Activated T-cell treated with anti-CD3 and anti-CD28 coated beads, Interleukin-2, amount 50 U/mL, for 24 hours (primary cell): ENCODE measurements around the gene PHRF1.
A peak's percentile ranks its signal among the peaks of the same experiment; 100 is the strongest.

ENCODE experiments used
- DNase-seq: peaks from one replicate; pipeline ENCODE4 v3.0.0-alpha.2; 2020
- H3K27ac Mint-ChIP-seq: 2 replicates; pipeline ENCODE4 v1.8.0; 2020; ENCODE audit warnings: mild to moderate bottlenecking, mixed read lengths
- H3K27me3 Mint-ChIP-seq: 2 replicates; pipeline ENCODE4 v1.8.0; 2020; ENCODE audit warnings: mixed read lengths
- H3K36me3 Mint-ChIP-seq: 2 replicates; pipeline ENCODE4 v1.8.0; 2020; ENCODE audit warnings: low read depth, mixed read lengths
- H3K4me1 Mint-ChIP-seq: 2 replicates; pipeline ENCODE4 v1.8.0; 2020; ENCODE audit warnings: low read depth, mixed read lengths
- H3K4me3 Mint-ChIP-seq: 2 replicates; pipeline ENCODE4 v1.8.0; 2020; ENCODE audit warnings: mild to moderate bottlenecking, moderate library complexity, mixed read lengths
- H3K9me3 Mint-ChIP-seq: 2 replicates; pipeline ENCODE4 v1.8.0; 2020; ENCODE audit warnings: mixed read lengths

PHRF1 gene, protein sequence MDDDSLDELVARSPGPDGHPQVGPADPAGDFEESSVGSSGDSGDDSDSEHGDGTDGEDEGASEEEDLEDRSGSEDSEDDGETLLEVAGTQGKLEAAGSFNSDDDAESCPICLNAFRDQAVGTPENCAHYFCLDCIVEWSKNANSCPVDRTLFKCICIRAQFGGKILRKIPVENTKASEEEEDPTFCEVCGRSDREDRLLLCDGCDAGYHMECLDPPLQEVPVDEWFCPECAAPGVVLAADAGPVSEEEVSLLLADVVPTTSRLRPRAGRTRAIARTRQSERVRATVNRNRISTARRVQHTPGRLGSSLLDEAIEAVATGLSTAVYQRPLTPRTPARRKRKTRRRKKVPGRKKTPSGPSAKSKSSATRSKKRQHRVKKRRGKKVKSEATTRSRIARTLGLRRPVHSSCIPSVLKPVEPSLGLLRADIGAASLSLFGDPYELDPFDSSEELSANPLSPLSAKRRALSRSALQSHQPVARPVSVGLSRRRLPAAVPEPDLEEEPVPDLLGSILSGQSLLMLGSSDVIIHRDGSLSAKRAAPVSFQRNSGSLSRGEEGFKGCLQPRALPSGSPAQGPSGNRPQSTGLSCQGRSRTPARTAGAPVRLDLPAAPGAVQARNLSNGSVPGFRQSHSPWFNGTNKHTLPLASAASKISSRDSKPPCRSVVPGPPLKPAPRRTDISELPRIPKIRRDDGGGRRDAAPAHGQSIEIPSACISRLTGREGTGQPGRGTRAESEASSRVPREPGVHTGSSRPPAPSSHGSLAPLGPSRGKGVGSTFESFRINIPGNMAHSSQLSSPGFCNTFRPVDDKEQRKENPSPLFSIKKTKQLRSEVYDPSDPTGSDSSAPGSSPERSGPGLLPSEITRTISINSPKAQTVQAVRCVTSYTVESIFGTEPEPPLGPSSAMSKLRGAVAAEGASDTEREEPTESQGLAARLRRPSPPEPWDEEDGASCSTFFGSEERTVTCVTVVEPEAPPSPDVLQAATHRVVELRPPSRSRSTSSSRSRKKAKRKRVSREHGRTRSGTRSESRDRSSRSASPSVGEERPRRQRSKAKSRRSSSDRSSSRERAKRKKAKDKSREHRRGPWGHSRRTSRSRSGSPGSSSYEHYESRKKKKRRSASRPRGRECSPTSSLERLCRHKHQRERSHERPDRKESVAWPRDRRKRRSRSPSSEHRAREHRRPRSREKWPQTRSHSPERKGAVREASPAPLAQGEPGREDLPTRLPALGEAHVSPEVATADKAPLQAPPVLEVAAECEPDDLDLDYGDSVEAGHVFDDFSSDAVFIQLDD (N-terminal part only)

DNA sequence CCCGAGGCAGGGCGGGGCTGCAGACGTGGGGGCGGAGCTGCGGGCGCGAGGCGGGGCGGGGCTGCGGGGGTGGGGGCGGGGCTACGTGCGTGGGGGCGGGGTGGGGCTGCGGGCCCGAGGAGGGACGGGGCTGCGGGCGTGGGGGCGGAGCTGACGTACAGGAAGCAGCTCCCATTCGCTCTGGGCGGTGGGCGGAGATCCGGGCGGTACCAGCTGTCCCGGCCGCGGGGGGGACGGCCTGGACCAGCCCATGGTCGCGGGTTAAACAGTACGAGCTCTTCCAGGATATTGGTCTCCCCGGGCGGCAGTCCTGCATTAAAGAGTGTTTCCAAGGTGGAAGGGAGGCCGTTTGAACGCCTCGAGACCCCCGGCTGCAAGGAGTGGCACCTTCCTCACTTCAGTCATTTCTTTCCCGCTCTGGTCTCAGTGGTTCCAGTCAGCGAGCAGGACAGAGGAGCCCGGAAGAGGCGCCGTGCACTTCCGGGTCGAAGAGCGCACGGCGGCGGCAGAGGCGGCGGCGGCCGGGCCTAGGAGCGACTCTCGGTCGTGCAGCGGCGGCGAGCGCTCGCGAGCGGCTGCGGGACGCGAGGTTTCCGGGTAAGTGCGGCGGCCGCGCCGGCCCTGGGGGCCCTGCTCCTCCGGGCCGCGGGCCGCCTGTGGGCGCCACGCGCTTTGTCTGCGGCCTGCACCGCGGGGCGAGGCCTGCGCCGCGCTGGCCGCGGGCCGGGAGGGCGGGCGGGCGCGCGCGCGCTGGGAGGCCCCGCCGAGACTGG, at the start of gene PHRF1:
Gene PHRF1, plus strand, starts transcription at position 475 of the 773 bp plus-strand sequence. CDS start 5,043 bp downstream, outside the sequence.
- Mint-ChIP-seq H3K36me3 (peaks cover 43% of the 10 kb centered on the region), H3K4me3 (peak within 1 kb of the TSS; percentile 96), H3K4me1 (peaks cover 53% of the 10 kb centered on the region), H3K27me3 (peaks cover 8% of the 10 kb centered on the region), H3K27ac (peak within 1 kb of the TSS; percentile 100), H3K9me3 (no peaks in the 10 kb centered on the region)
- DNase-seq: peak; percentile 96

DNA sequence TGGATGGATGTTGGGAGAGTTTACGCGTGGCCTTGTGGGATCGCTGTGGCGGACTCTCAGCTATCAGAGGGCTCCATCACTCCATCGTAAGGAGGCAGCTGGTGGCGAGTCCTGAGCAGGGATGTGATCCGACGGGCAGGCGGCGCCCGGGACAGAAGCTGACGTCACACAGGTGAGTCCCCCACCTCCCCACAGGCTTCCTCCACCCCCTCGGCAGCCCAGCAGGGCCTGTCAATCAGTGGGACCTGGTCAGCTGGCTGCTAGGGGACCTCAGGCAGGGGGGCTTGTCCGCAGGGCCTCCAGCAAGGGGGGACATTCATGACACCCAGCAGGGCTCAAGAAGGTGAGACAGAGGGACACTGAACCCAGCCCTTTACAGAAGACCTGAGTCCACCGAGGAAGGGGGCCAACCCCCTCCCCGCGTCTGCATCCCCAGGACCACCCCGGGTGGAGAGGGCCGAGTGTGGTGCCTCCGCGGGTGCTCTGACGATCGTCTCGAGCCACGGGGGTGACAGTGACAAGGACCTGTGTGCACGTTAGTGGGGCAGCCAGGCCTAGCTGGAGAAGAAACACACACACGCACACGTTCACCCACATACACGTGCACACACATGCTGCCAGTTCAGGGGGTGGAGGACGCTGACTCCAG, 48.0 kb upstream of the PHRF1 start:
- H3K4me1 Mint-ChIP-seq: no peaks in the 10 kb centered on the region
- no peaks in the 10 kb centered on the region for H3K9me3 Mint-ChIP-seq
- H3K4me3 Mint-ChIP-seq: no peak overlapping the region
- peaks cover 19% of the 10 kb centered on the region for H3K36me3 Mint-ChIP-seq
- DNase-seq: no peak
- no peak overlapping the region for H3K27ac Mint-ChIP-seq
- H3K27me3 Mint-ChIP-seq: no peaks in the 10 kb centered on the region

DNA sequence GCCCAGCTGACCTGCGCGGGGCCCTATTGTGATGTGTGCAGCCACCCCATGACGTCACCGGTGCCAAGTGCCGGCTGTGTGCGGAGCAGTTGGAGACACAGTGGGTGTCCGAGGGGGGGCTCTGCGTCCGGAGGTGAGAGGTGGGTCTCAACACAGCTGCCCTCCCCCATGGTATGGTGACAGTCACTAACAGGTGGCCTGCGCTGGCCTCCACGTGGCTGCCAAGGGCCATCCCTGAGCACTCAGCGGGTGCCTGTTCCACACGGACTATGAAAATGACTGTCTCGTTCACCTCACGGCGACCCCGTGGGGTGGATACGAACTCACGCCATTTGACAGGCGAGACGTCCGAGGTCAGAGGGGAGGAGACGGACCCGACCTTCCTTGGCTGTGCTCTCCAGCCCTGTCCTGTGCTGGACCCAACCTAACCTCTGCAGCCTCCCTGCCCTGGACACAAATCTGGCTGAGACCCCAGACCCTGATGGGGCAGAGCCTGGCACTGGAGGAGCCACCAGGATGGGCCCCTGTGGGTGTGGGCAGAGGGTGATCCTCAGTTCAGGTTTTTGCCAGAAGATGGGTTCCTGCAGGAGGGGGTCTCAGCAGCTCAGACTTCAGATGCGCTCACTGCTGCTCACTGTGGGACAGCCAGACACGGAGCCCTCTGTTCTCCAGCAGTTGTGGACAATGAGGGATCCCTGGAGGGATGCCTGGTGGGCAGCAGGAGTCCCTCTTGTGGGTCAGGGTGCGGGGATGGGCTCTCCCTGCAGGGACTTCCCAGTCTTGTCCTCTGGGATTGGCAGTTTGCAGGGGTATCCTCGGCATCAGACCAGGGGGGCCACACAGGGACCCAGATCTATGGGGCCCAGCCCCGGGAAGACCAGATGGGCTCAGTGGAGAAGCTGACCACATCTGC, 47.2 kb upstream of the PHRF1 start:
- no peak for DNase-seq
- Mint-ChIP-seq H3K4me1 (peaks cover 4% of the 10 kb centered on the region), H3K27ac (no peak overlapping the region), H3K36me3 (peaks cover 25% of the 10 kb centered on the region), H3K4me3 (no peak overlapping the region), H3K27me3 (no peaks in the 10 kb centered on the region), H3K9me3 (no peaks in the 10 kb centered on the region)

DNA sequence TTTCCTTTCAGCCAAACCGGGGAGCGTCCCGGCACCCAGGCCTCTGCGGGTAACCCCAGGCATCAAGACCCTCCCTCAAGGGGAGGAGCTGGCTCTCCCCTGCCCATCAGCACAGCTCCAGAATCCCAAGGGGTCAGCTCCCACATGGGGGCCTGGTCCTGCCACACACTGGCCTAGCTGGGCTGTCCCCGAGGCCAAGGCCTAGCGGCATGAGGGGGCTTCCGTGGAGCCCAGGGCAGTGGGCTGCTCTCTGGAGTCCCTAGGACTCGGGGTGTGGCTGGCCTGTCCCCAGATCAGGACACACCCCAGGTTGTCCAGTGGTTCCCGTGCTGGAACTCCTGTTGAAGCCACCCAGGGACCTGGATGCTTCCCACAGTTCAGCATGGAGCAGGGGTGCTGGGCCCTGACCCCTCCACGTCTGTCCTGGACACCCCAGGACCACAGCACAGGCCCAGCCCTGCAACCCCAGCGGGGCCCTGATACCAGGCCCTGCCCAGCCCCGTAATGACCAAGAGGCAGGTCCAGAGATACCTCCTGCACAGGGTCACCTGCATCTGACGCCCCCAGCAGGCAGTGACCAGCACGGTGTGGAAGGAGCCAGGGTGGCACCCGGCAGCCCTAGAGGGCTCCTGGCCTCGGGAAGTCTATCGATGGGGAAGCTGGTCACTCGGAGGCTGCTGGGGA, 46.4 kb upstream of the PHRF1 start:
- Mint-ChIP-seq H3K4me1 (peaks cover 4% of the 10 kb centered on the region), H3K27me3 (no peaks in the 10 kb centered on the region), H3K36me3 (peaks cover 25% of the 10 kb centered on the region), H3K27ac (no peak overlapping the region), H3K4me3 (no peak overlapping the region), H3K9me3 (no peaks in the 10 kb centered on the region)
- DNase-seq: no peak

DNA sequence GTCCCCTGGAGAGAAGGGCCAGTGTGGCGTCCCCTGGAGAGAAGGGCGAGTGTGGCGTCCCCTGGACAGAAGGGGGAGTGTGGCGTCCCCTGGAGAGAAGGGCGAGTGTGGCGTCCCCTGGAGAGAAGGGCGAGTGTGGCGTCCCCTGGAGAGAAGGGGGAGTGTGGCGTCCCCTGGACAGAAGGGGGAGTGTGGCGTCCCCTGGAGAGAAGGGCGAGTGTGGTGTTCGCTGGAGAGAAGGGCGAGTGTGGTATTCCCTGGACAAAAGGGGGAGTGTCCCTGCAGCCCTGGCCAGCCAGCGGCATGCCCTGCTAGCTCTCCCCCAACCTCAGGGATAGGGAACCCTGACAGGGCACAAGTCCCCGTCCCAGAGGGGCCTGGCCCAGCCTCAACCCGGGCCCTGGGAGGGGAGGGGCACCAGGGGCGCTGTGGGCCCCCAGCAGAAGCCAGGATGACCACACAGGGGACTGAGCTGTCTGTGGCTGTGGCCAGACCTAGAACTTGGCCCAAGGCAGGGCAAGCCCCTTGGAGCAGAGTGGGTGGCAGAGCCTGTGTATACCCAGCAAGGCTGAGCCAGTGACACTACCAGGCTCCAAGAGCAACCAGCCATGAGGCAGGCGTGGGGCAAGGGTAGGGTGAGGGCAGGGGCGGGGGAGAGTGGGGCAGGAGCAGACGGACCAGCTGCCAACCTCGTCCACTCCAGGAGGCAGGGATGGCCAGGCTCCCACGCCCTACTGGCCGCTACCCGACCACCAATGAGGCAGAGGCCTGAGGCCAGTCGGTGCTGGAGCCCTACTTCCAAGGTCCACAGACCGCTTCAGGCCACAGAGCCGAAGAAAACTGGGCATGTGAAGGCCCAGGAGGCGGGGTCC, 45.1 kb upstream of the PHRF1 start:
- DNase-seq: no peak
- Mint-ChIP-seq H3K27me3 (no peaks in the 10 kb centered on the region), H3K27ac (no peak overlapping the region), H3K4me1 (peaks cover 6% of the 10 kb centered on the region), H3K4me3 (no peak overlapping the region), H3K9me3 (no peaks in the 10 kb centered on the region), H3K36me3 (peaks cover 25% of the 10 kb centered on the region)

DNA sequence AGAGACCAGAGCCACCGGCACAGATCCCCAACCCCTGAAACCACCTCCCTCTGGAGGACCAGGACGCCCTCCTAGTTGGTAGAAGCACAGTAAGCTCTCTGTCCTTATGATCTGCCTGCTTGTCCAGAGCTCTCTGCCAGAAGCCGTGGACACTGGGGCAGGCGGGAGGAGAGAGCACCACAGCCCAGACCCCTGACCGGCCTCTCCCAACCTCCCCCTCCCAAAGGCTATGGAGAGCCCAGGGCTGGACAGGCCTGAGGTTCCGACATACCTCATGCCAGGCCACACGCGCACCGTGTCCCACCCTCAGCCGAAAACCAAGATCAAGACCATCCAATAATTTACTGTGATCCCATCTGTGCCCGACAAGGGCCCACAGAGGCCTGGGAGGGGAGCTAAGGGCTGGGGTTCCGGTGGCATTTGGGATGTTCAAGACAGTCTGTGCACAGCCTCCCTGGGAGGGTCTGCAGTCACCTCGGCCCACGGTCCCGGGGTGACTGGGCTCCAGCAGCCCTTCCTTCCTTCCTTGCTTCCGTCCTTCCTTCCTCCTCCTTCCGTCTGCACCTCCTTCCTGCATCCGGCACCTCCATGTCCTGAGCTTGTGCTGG, 44.2 kb upstream of the PHRF1 start:
- H3K4me1 Mint-ChIP-seq: peaks cover 9% of the 10 kb centered on the region
- H3K9me3 Mint-ChIP-seq: no peaks in the 10 kb centered on the region
- H3K27me3 Mint-ChIP-seq: no peaks in the 10 kb centered on the region
- DNase-seq: no peak
- peak overlapping the region; percentile 41 for H3K27ac Mint-ChIP-seq
- peaks cover 25% of the 10 kb centered on the region for H3K36me3 Mint-ChIP-seq
- peak overlapping the region; percentile 16 for H3K4me3 Mint-ChIP-seq

DNA sequence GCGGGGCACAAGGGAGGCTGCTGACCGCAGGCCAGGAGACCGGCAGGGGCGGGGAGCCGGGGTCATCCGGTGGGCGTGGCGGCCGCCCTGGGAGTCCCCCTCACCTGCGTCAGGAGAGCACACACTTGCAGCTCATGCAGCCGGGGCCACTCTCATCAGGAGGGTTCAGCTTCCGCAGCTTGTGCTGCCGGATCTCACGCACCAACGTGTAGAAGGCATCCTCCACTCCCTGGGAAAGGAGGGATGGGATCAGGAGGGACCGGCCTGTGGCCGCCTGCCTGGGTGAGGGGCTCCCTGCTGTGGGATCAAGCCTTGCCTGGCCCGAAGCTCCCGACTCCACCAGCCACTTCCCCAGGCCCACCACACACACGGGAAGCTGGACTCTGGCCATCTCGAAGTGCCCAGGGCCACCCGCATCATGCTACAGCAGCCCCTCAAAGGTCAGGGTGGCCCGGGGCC, 43.7 kb upstream of the PHRF1 start:
- no peaks in the 10 kb centered on the region for H3K27me3 Mint-ChIP-seq
- DNase-seq: no peak
- H3K9me3 Mint-ChIP-seq: no peaks in the 10 kb centered on the region
- H3K36me3 Mint-ChIP-seq: peaks cover 25% of the 10 kb centered on the region
- H3K4me3 Mint-ChIP-seq: no peak overlapping the region
- no peak overlapping the region for H3K27ac Mint-ChIP-seq
- H3K4me1 Mint-ChIP-seq: peaks cover 13% of the 10 kb centered on the region

DNA sequence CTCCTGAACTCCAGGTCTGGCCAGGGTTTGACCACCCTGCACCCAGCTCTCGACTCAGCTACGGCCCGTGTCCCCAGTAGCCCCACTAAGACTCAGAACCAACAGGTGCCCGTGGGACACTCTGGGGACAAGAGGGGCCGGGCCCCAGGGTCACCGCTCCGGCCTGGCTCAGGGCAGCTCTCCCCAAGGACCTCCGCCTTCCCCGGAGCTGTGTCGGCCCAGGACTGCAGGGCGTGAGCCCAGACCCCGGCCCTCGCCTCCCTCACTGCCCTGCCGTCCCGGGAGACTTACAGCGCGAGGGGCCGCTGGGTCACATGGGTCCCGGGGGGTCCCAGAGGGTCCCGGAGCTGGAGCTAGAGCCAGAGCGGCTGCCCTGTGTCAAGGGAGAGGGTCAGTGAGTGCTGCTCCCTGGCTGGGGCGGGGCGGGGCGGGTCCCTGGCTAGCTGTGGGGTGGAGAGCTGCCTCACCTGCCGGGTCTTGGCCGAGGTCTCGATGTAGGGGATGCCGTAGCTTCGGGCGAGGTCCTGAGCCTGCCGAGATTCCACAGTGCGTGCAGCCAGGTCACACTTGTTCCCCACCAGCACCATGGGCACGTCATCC, 43.2 kb upstream of the PHRF1 start:
- no peak for DNase-seq
- Mint-ChIP-seq H3K36me3 (peaks cover 25% of the 10 kb centered on the region), H3K4me1 (peaks cover 19% of the 10 kb centered on the region), H3K27ac (no peak overlapping the region), H3K4me3 (no peak overlapping the region), H3K9me3 (no peaks in the 10 kb centered on the region), H3K27me3 (no peaks in the 10 kb centered on the region)

DNA sequence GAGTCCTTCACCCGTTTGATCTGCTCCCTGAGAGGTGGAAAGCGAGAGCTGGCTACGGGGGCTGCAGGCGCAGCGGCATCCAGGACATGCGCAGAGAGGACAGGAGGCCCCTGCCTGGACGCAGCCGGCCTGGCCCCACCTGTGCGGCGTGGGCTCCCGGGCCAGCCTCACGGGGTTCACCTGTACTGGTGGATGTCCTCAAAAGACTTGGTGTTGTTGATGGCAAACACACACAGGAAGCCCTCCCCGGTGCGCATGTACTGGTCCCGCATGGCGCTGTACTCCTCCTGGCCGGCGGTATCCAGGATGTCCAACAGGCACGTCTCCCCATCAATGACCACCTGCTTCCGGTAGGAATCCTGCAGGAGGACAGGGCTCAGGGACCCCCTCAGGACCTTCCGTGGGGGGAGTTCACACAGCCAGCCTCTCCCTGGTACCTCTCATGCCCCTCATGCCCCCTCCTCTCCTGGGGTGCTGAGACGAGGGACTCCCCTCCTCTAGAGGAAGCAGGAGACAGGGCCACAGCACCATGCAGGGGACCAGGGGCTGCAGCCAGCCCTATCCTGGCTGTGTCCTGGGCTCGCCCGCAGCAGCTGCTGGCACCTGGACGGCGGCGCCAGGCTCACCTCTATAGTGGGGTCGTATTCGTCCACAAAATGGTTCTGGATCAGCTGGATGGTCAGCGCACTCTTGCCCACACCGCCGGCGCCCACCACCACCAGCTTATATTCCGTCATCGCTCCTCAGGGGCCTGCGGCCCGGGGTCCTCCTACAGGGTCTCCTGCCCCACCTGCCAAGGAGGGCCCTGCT, 42.5 kb upstream of the PHRF1 start:
- H3K4me1 Mint-ChIP-seq: peaks cover 22% of the 10 kb centered on the region
- H3K9me3 Mint-ChIP-seq: no peaks in the 10 kb centered on the region
- H3K27me3 Mint-ChIP-seq: no peaks in the 10 kb centered on the region
- H3K27ac Mint-ChIP-seq: no peak overlapping the region
- H3K36me3 Mint-ChIP-seq: peaks cover 25% of the 10 kb centered on the region
- peak overlapping the region; percentile 82 for H3K4me3 Mint-ChIP-seq
- DNase-seq: no peak

DNA sequence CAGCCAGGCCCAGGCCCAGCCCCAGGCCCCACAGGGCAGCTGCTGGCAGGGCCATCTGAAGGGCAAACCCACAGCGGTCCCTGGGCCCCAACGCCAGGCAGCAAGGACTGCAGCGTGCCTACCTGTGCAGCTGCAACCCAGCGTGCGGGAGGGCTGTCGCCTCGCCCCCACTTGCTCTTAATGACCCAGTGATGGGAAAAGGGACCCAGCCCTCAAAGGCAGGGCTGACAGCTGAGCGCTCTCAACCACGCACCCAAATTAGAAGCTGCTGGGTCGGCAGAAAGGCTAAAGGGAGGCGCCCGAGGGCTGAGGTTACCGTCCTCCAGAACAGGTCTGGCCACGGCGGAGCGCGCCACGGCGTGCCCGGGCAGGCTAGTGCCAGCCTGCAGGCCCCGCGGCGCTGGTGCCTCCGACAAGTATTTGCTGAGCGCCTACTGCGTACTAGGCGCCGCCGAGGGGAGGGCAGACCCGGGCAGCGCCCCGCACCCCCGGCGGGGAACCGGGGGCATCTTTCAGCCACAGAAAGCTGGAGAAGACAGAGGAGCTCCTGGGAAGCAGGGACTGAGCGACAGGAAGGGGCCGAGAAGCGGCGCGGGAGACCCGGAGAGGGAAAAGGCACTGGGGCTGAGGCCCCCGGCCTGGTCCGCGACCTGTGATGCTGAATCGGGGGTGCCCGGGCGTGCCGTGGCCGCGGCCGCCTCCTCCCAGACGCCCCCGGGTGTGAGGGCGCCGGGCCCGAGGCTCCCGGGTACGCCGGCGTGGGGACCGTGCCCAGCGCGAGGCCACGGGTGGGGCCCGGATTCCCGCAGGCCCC, 41.7 kb upstream of the PHRF1 start:
- Mint-ChIP-seq H3K4me3 (peak overlapping the region; percentile 82), H3K27me3 (no peaks in the 10 kb centered on the region), H3K9me3 (no peaks in the 10 kb centered on the region), H3K4me1 (peaks cover 22% of the 10 kb centered on the region), H3K27ac (peak overlapping the region; percentile 68), H3K36me3 (peaks cover 22% of the 10 kb centered on the region)
- DNase-seq: peak; percentile 65
